HT1080 (cell line): ENCODE measurements around the gene VCAM1. TPM values are rescaled to one million over a fixed set of nuclear protein-coding genes. Genes with fewer than 3 reads are reported as not detected.

Experiments used
- DNase-seq: peaks from one replicate; pipeline ENCODE4 v3.0.0-alpha.2; 2015; ENCODE audit warnings: low read depth
- total RNA-seq: library from RNA; depleted of rRNA; stranded (reverse); fragments of >200 nt; shearing (Covaris generic); gene quantifications from 2 replicates; pipeline ENCODE4 v1.2.3, GENCODE V29; 2014

Gene VCAM1
- total RNA-seq, 1 experiment from 2014 or later: not detected

DNA sequence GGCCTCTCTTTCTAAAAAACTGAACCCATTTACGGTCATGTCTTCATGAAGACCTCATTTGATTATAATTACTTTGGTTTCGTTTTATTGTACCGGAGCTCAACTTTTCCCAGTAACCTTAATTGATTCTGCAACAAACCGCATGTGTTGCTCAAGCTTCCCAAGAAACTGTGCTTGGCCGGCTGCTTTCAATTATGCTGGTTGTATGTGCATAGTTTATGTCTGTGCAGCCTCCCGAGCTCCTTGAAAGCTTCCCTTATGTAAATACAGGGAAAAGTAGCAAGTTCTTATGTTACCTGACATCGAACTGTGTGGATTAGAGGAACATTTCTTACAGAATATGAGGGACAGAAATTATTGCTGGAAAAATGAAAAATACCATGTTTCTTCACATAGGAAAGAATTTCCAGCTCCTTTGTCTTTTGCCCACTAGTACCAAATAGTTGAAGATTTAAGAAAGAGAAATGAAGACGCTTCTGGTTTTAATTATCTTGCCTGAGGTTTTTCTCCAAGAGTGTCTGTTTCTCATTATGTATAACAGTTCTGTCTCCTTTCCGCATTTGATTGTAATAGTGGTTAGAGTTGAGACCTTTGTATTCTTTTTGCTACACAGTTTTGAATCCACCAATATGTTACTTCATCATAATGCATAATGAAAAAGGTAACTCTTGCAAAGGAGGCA lies 2.1 kb downstream of the VCAM1 start:
- DNase-seq: peak; percentile 52

- no peak for DNase-seq
Observed at GRCh38 chr1:100722221-100722620, 2.7 kb downstream of the VCAM1 start.

DNA sequence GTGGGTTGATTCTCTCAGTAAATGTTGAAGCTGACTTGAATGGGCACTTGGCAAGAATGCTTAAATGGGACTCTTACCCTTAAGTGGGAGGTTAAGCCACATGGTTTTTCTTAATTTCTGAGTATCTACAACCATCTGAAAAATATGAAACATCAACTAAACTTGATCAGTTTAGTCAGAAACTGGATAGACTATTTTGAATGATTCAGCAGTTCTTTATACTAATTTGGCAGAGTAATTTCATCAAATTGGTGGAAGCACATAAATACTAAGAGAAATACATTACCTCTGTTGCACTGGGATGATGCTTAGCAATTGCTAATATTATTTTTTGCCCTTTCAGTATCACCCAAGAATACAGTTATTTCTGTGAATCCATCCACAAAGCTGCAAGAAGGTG lies 4.7 kb downstream of the VCAM1 start:
- DNase-seq: no peak

GRCh38 chr1:100730130-100730529 lies 10.6 kb downstream of the VCAM1 start:
- no peak for DNase-seq

- no peak for DNase-seq
Observed at GRCh38 chr1:100731309-100731708, 11.8 kb downstream of the VCAM1 start.

- no peak for DNase-seq
Observed at GRCh38 chr1:100731758-100732157, 12.2 kb downstream of the VCAM1 start.

GRCh38 chr1:100734676-100735075 lies 15.1 kb downstream of the VCAM1 start:
- peak; percentile 75 for DNase-seq

DNA sequence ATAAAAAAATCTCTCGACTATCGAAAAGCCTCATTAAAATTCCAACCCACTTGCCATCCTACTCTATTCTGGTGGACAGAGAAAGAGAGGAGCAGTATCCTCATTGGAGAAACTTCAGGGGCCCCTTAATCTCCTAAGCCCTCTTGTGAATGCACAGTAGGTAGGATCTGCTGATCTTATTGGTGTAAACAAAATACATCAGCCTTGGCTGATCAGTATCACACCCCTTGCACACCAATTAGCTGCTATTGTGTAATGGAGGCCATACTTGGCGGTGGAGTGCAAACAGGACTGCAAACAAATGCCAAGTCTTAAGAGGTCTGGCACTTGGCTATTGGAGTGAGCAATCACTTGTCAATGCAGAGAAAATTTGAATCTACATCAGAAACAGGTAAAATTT lies 15.7 kb downstream of the VCAM1 start:
- no peak for DNase-seq

DNA sequence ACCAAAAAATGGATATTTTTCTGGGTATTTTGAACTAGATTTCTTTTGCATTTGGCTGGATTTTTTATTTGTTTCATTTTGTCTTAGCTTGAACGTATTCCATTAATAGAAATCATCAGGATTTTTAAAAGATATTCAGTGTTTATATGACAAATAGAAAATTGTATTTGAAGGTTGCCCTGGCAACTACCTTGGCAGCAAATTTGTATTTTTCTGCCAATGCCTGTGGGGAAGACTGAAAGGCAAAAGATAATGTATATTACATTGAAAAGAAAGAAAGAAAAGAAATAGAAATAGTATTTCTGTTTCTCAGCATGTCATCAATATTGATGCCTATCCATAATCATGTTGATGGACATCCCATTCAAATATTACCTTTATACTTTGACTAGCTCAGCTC lies 16.8 kb downstream of the VCAM1 start:
- no peak for DNase-seq

GRCh38 chr1:100736746-100737145 lies 17.2 kb downstream of the VCAM1 start:
- peak; percentile 35 for DNase-seq

DNA sequence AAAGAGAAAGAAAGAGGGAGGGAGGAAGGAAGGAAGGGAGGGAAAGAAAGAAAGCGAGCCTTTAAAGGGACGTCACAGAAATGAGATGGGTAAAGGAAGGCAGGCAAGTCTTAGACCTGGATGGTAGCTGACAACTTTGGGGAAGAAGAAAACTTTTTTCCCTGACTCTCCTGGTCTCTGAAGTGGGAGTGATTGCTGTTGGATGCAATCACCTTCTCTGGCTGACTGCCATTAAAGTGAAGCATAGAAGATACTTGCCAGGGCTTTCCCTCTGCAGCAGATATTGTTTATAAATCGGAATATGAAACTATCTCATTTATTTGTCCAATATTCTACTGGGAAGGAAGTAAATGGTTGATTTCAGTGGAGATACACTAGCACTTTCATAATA lies 27.0 kb downstream of the VCAM1 start:
- no peak for DNase-seq

- DNase-seq: no peak
Observed at GRCh38 chr1:100747771-100748170, 28.2 kb downstream of the VCAM1 start.

GRCh38 chr1:100750005-100750885 lies 30.7 kb downstream of the VCAM1 start:
- no peak for DNase-seq

DNA sequence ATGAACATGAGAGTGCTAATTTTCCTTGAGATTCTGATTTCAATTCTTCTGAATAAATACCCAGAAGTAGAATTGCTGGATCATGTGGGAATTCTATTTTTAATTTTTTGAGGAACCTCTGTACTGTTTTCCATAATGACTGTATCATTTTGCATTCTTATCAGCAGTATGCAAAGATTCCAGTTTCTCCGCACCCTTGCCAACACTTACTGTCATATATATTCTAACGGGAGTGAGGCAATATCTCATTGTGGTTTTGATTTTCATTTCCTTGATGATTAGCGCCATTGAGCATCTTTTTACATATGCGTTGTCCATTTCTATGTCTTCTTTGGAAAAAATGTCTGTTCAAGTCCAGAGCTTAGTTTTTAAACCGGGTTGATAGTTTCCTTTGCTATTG lies 33.2 kb downstream of the VCAM1 start:
- DNase-seq: no peak

GRCh38 chr1:100757946-100758345 lies 38.4 kb downstream of the VCAM1 start:
- no peak for DNase-seq

DNA sequence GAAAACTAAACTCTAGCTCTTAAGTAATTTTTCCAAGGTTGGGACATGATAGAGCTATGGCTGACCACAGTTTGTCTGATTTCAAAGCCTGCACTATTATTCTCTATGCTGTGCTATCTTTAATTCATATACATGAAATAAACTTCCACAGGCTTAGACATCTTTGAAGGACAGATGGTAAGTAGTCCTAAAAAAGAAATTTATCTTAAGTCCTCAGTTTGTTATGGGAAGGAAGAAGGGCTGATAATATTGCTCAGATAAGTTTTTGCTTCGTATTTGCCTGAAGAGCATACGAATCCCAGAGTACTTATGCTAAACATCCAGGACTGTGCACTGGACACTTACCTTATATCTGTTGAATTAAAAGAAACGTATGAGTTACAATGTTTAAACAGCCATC lies 39.6 kb downstream of the VCAM1 start:
- no peak for DNase-seq

DNA sequence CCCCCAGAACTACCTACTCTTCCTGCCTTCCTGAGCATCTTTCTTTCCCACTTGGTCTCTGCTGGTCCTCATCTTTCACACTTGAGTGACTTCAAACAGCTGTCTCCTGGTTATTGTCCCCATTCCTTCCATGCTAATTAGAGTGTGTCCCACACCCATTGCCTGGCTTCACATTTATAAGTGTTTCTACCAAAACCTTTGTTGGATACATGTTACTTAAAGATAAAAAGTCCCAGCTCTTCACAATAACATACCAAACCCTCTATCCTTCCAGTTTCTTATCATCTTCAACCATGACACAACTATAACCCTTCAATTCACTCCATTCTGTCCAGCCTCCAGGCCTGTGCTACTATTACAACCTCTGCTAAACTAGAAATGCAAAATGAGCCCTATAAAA lies 41.0 kb downstream of the VCAM1 start:
- DNase-seq: no peak

DNA sequence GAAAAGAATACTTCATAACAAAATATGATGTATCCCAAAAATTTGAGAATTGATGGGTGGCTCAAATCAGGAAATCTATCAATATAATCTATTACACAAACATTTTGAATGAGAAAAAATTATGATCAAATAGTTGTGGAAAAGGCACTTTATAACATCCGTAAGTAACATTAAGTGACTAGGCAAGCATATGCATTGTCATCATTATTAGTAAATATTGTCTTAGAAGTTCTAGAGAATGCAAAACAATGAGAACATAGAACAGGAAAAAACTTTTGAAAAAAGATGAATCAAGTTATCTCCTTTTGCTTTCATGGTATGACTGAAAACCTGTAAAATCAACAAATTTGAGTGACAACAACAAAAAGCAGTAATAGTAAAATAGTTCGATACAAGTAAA lies 42.9 kb downstream of the VCAM1 start:
- no peak for DNase-seq

GRCh38 chr1:100767176-100767890 lies 47.8 kb downstream of the VCAM1 start:
- peak; percentile 52 for DNase-seq

DNA sequence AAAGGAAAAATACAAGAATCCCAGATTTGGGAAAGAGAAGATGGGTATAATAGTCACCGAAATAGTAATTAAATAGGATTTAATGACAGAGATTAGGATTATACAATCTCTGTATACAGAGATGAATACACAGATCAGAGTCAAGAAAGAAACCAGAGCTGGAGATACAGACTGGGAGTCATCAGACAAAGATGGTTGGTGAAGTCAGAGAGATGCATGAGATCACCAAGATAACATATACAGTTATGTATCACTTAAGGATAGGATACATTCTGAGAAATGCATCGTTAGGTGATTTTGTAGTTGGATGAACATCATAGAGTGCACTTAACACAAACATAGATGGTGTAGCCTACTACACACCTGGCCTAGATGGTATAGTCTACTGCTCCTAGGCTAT lies 49.8 kb downstream of the VCAM1 start:
- no peak for DNase-seq

- no peak for DNase-seq
Observed at GRCh38 chr1:100769906-100770646, 50.5 kb downstream of the VCAM1 start.
